WTC11 (cell line): ENCODE data around the gene ANKRD52. TPM values are rescaled to one million over a fixed set of nuclear protein-coding genes. Genes with fewer than 3 reads are reported as not detected.

Experiments used
- AR ChIP-seq: fragments of 250-450 bp; sonication (Bioruptor Pico); IDR thresholded peaks from 2 replicates; pipeline ENCODE4 v1.9.0; 2021; ENCODE audit warnings: mild to moderate bottlenecking
- ATF1 ChIP-seq: sonication (generic); formaldehyde crosslinking; IDR thresholded peaks from 2 replicates; pipeline ENCODE4 v1.8.1; 2023; ENCODE audit warnings: mild to moderate bottlenecking, moderate library complexity, missing genetic modification reagents
- ATF2 ChIP-seq: sonication (generic); formaldehyde crosslinking; IDR thresholded peaks from 2 replicates; pipeline ENCODE4 v1.8.1; 2022; ENCODE audit warnings: low read depth, missing genetic modification reagents, borderline replicate concordance
- CBFB ChIP-seq: sonication (generic); formaldehyde crosslinking; IDR thresholded peaks from 2 replicates; pipeline ENCODE4 v1.8.1; 2022; ENCODE audit warnings: mild to moderate bottlenecking, low read depth, missing genetic modification reagents
- CREB1 ChIP-seq: sonication (generic); formaldehyde crosslinking; IDR thresholded peaks from 2 replicates; pipeline ENCODE4 v1.8.0; 2023; ENCODE audit warnings: mild to moderate bottlenecking, missing genetic modification reagents
- ESRRA ChIP-seq: sonication (generic); formaldehyde crosslinking; IDR thresholded peaks from 2 replicates; pipeline ENCODE4 v1.8.1; 2022; ENCODE audit warnings: mild to moderate bottlenecking, missing genetic modification reagents, borderline replicate concordance
- FOXP4 ChIP-seq: sonication (generic); formaldehyde crosslinking; IDR thresholded peaks from 2 replicates; pipeline ENCODE4 v1.8.0; 2022; ENCODE audit warnings: mild to moderate bottlenecking, missing genetic modification reagents
- GTF2I ChIP-seq: fragments of 250-450 bp; sonication (Bioruptor Pico); conservative IDR thresholded peaks from 2 replicates; pipeline ENCODE4 v1.4.0; 2021; ENCODE audit warnings: mild to moderate bottlenecking
- IRF1 ChIP-seq: sonication (generic); formaldehyde crosslinking; IDR thresholded peaks from 2 replicates; pipeline ENCODE4 v1.8.0; 2023; ENCODE audit warnings: missing genetic modification reagents
- KAT7 ChIP-seq: sonication (generic); formaldehyde crosslinking; IDR thresholded peaks from 2 replicates; pipeline ENCODE4 v1.8.1; 2023; ENCODE audit warnings: missing genetic modification reagents, mild to moderate bottlenecking, borderline replicate concordance
- MXD4 ChIP-seq: fragments of 250-450 bp; sonication (Bioruptor Pico); IDR thresholded peaks from 2 replicates; pipeline ENCODE4 v1.8.0; 2021; ENCODE audit warnings: mild to moderate bottlenecking, moderate library complexity, borderline replicate concordance
- MYBL2 ChIP-seq: sonication (generic); formaldehyde crosslinking; IDR thresholded peaks from 2 replicates; pipeline ENCODE4 v1.8.1; 2023; ENCODE audit warnings: mild to moderate bottlenecking, moderate library complexity, missing genetic modification reagents
- PRDM15 ChIP-seq: sonication (generic); formaldehyde crosslinking; IDR thresholded peaks from 2 replicates; pipeline ENCODE4 v1.8.0; 2022; ENCODE audit warnings: missing genetic modification reagents
- RORB ChIP-seq: fragments of 250-450 bp; sonication (Bioruptor Pico); IDR thresholded peaks from 2 replicates; pipeline ENCODE4 v1.9.0; 2021; ENCODE audit warnings: mild to moderate bottlenecking
- SMAD4 ChIP-seq: sonication (generic); formaldehyde crosslinking; IDR thresholded peaks from 2 replicates; pipeline ENCODE4 v1.8.0; 2022; ENCODE audit warnings: mild to moderate bottlenecking, missing genetic modification reagents
- STAT6 ChIP-seq: sonication (generic); formaldehyde crosslinking; conservative IDR thresholded peaks from 2 replicates; pipeline ENCODE4 v1.8.1; 2023; ENCODE audit warnings: mild to moderate bottlenecking, low read depth, missing genetic modification reagents, moderate library complexity
- USF2 ChIP-seq: sonication (generic); formaldehyde crosslinking; IDR thresholded peaks from 2 replicates; pipeline ENCODE4 v1.8.1; 2023; ENCODE audit warnings: mild to moderate bottlenecking, missing genetic modification reagents, moderate library complexity
- ZBTB21 ChIP-seq: sonication (generic); formaldehyde crosslinking; IDR thresholded peaks from 2 replicates; pipeline ENCODE4 v1.8.1; 2023; ENCODE audit warnings: mild to moderate bottlenecking, missing genetic modification reagents, borderline replicate concordance
- ZMAT4 ChIP-seq: fragments of 250-450 bp; sonication (Bioruptor Pico); IDR thresholded peaks from 2 replicates; pipeline ENCODE4 v1.9.0; 2021; ENCODE audit warnings: mild to moderate bottlenecking
- ZNF138 ChIP-seq: sonication (generic); formaldehyde crosslinking; conservative IDR thresholded peaks from 2 replicates; pipeline ENCODE4 v1.8.1; 2022; ENCODE audit warnings: mild to moderate bottlenecking, moderate library complexity, missing genetic modification reagents
- ZSCAN18 ChIP-seq: fragments of 250-450 bp; sonication (Bioruptor Pico); IDR thresholded peaks from 2 replicates; pipeline ENCODE4 v2.1.2; 2022; ENCODE audit warnings: mild to moderate bottlenecking, moderate library complexity
- total RNA-seq: library from RNA; stranded (reverse); gene quantifications from 3 replicates; pipeline ENCODE4 v1.2.3, GENCODE V29; 2021

ANKRD52 gene
- total RNA-seq, 1 experiment from 2014 or later = 41.2 TPM

GRCh38 chr12:56221757-56222530 lies 36.2 kb downstream of the ANKRD52 start, which contains the start of gene RNF41 (continued):
- no peak for TF ChIP-seq AR (CRISPR knock-in tag)
- TF ChIP-seq ZSCAN18 (CRISPR knock-in tag) = no peak
- 0 out of 2 replicates have a peak, but pooled peaks have one; percentile 55 for TF ChIP-seq CREB1
- no peak for TF ChIP-seq MYBL2
- TF ChIP-seq CBFB (CRISPR knock-in tag) = no peak
- TF ChIP-seq ZNF138 (CRISPR knock-in tag) = no peak
- TF ChIP-seq GTF2I (CRISPR knock-in tag) = no peak
- TF ChIP-seq ATF2 (CRISPR knock-in tag) = no peak
- no peak for TF ChIP-seq ATF1 (CRISPR knock-in tag)
- no peak for TF ChIP-seq STAT6
- no peak for TF ChIP-seq PRDM15 (CRISPR knock-in tag)
- no peak for TF ChIP-seq MXD4
- TF ChIP-seq ESRRA (CRISPR knock-in tag) = no peak
- no peak for TF ChIP-seq SMAD4
- TF ChIP-seq RORB (CRISPR knock-in tag) = no peak
- TF ChIP-seq KAT7 (CRISPR knock-in tag) = no peak
- no peak for TF ChIP-seq FOXP4 (CRISPR knock-in tag)
- 0 out of 2 replicates have a peak, but pooled peaks have one; percentile 14 for TF ChIP-seq IRF1 (CRISPR knock-in tag)
- no peak for TF ChIP-seq ZMAT4 (CRISPR knock-in tag)
- 0 out of 2 replicates have a peak, but pooled peaks have one; percentile 11 for TF ChIP-seq USF2
- no peak for TF ChIP-seq ZBTB21 (CRISPR knock-in tag)
